GM19238 (cell line): ENCODE results near the gene DHRS1.
A peak's percentile ranks its signal among the peaks of the same experiment; 100 is the strongest.
"Not testable (repeated sequence)": the region's sequence is repeated elsewhere in the genome, so short reads cannot be mapped to it uniquely, and the experiment has no call there.

Experiments used
- DNase-seq: peaks from one replicate; pipeline ENCODE4 v3.0.0; 2011; ENCODE audit warnings: low spot score; ENCODE audit not compliant: insufficient read length

DHRS1 gene

GRCh38 chr14:24327914-24328313, 28.3 kb upstream of the DHRS1 start:
- DNase-seq, result not testable (repeated sequence)

- DNase-seq, result no peak
Observed at GRCh38 chr14:24327303-24327702, 27.7 kb upstream of the DHRS1 start.

GRCh38 chr14:24325963-24326362, 26.4 kb upstream of the DHRS1 start:
- DNase-seq, result no peak

- DNase-seq, result no peak
Observed at GRCh38 chr14:24325041-24325530, 25.5 kb upstream of the DHRS1 start.

- no peak for DNase-seq
Observed at GRCh38 chr14:24324024-24324423, 24.4 kb upstream of the DHRS1 start.

GRCh38 chr14:24323341-24323740, 23.8 kb upstream of the DHRS1 start:
- no peak for DNase-seq

GRCh38 chr14:24322672-24323071, 23.1 kb upstream of the DHRS1 start:
- DNase-seq, result no peak

- DNase-seq, result no peak
Observed at GRCh38 chr14:24321212-24321975, 21.8 kb upstream of the DHRS1 start.

- DNase-seq, result no peak
Observed at GRCh38 chr14:24317141-24317928, 17.8 kb upstream of the DHRS1 start.

GRCh38 chr14:24316597-24316950, 17.0 kb upstream of the DHRS1 start:
- no peak for DNase-seq

- no peak for DNase-seq
Observed at GRCh38 chr14:24315807-24316596, 16.4 kb upstream of the DHRS1 start.

- no peak for DNase-seq
Observed at GRCh38 chr14:24315243-24315806, 15.7 kb upstream of the DHRS1 start.

GRCh38 chr14:24314377-24315193, 15.0 kb upstream of the DHRS1 start:
- no peak for DNase-seq

- DNase-seq, result no peak
Observed at GRCh38 chr14:24313913-24314312, 14.3 kb upstream of the DHRS1 start.

- no peak for DNase-seq
Observed at GRCh38 chr14:24312736-24313507, 13.3 kb upstream of the DHRS1 start.

- DNase-seq, result no peak
Observed at GRCh38 chr14:24311837-24312615, 12.4 kb upstream of the DHRS1 start.

GRCh38 chr14:24310646-24311604, 11.3 kb upstream of the DHRS1 start, which contains the start of gene LTB4R:
LTB4R (plus strand) TSS chr14:24311502; CDS start chr14:24315652, 4,150 bp downstream.
- peak; percentile 70 for DNase-seq

- no peak for DNase-seq
Observed at GRCh38 chr14:24310265-24310645, 10.7 kb upstream of the DHRS1 start.
